Muscle layer of colon (tissue), 2 donors: ENCODE measurements around the gene UBAP1.
"Not testable (repeated sequence)": the region's sequence is repeated elsewhere in the genome, so short reads cannot be mapped to it uniquely, and the experiment has no call there.

Experiments
- H3K27ac ChIP-seq: one replicate; pipeline ENCODE4 v1.7.0; 2013; ENCODE audit warnings: low read depth, mild to moderate bottlenecking, low read length, moderate library complexity
- H3K27me3 ChIP-seq, 2 donors: one replicate each; pipeline ENCODE4 v1.7.0; 2013; ENCODE audit warnings: low read length in 2 of 2, mild to moderate bottlenecking in 2 of 2; ENCODE audit not compliant: insufficient read depth in 2 of 2, control insufficient read depth in 1 of 2
- H3K36me3 ChIP-seq: one replicate; pipeline ENCODE4 v1.7.0; 2013; ENCODE audit warnings: mild to moderate bottlenecking, low read length; ENCODE audit not compliant: insufficient read depth
- H3K4me1 ChIP-seq: one replicate; pipeline ENCODE4 v1.7.0; 2013; ENCODE audit warnings: mild to moderate bottlenecking, low read length; ENCODE audit not compliant: insufficient read depth
- H3K4me3 ChIP-seq, 2 donors: one replicate each; pipeline ENCODE4 v1.7.0; 2013; ENCODE audit warnings: low read length in 2 of 2, low read depth in 1 of 2, mild to moderate bottlenecking in 1 of 2, moderate library complexity in 1 of 2
- H3K9ac ChIP-seq: one replicate; pipeline ENCODE4 v1.7.0; 2013; ENCODE audit warnings: low read length
- H3K9me3 ChIP-seq: one replicate; pipeline ENCODE4 v1.7.0; 2013; ENCODE audit warnings: mild to moderate bottlenecking, low read length
- donor health status: abdominal sarcoma.
- donor health status: Adenocarcinoma of cecum.

Gene UBAP1

DNA sequence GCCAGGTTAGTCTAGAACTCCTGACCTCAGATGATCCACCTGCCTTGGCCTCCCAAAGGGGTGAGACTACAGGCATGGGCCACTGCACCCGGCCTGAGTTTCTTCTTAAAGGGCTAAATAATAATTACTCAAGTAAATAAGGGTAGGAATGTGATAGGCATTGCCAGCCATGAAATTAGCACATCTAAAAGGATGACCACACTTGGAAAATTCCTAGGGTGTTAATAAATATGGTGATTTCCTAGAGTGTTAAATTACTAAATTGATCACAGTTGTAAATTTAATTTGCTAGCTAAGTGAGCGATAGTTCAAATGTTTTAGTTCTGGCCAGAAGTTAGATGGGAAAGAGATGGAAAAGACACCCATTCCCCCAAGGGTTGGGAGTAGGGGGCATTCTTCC is 53.4 kb downstream of the UBAP1 start:
- Histone ChIP-seq H3K36me3 (peaks cover 11% of the 10 kb centered on the region), H3K9me3 (no peaks in the 10 kb centered on the region), H3K9ac (no peak overlapping the region), H3K4me1 (no peaks in the 10 kb centered on the region), H3K27ac (no peak overlapping the region), H3K27me3 (no peaks in the 10 kb centered on the region), H3K4me3 (no peak overlapping the region)

- Histone ChIP-seq H3K4me1 (no peaks in the 10 kb centered on the region), H3K9ac (no peak overlapping the region), H3K27ac (no peak overlapping the region), H3K27me3 (no peaks in the 10 kb centered on the region), H3K36me3 (peaks cover 11% of the 10 kb centered on the region), H3K9me3 (no peaks in the 10 kb centered on the region), H3K4me3 (no peak overlapping the region)
Observed at GRCh38 chr9:34233672-34234071, 54.8 kb downstream of the UBAP1 start.

DNA sequence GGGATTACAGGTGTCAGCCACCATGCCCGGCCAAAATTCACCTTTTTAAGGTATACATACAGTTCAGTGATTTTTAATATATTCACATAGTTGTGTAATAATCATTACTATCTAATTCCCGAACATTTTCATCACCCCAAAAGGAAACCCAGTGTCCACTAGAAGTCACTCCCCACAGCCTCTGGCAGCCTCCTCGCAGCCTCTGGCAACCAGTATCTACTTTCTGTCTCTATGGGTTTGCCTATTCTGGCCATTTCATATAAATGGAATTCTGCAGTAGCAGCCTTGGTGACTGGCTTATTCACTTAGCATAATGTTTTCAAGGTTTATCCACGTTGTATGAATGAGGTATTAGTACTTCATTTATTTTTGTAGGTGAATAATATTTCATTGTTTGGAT is 59.0 kb downstream of the UBAP1 start:
- Histone ChIP-seq H3K9ac (no peak overlapping the region), H3K27me3 (no peaks in the 10 kb centered on the region), H3K27ac (no peak overlapping the region), H3K4me3 (no peak overlapping the region), H3K9me3 (no peaks in the 10 kb centered on the region), H3K36me3 (peaks cover 23% of the 10 kb centered on the region), H3K4me1 (peaks cover 21% of the 10 kb centered on the region)

DNA sequence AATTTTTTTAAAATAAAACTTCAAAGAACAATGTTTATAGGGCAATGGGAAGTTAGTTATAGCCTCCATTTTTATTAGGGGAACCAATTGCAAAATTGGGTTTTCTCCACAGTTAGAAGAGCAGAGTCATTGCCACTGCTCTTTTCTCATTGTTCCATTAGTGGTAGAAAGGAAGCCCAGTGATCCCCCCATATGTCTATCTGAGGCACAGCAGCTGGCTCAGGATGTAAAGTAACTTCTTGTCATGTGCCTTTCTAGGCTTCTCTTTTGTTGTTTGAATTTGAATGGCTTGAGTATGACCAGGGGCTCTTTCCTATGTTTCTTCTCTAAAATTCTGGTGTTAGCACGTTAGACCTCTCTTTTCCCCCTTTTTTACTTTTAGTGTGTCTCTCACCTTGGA is 61.2 kb downstream of the UBAP1 start:
- Histone ChIP-seq H3K9me3 (no peaks in the 10 kb centered on the region), H3K27ac (no peak overlapping the region), H3K4me3 (no peak overlapping the region), H3K4me1 (peaks cover 30% of the 10 kb centered on the region), H3K36me3 (peaks cover 23% of the 10 kb centered on the region), H3K9ac (no peak overlapping the region), H3K27me3 (no peaks in the 10 kb centered on the region)

DNA sequence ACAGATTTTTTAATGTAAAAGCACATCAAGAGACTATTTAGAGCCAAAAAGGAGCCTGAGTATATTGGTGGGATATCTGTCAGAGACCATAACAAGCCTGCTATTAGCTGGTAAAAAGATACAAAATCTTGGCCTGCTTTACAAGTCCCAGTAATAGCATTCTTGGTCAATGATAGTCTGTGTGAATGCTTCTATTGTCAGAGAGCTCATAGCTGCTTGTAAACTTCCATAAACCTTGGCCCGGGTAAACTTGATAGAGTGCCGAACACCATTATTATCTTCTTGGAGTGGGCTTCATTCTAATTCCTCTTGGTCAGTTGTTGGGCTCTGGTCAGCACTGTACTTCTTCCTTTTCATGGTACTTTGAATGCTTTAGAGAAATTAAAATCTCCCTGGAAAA is 64.0 kb downstream of the UBAP1 start:
- Histone ChIP-seq H3K4me3 (no peak overlapping the region), H3K9ac (no peak overlapping the region), H3K36me3 (peaks cover 12% of the 10 kb centered on the region), H3K27me3 (no peaks in the 10 kb centered on the region), H3K9me3 (no peaks in the 10 kb centered on the region), H3K4me1 (peaks cover 30% of the 10 kb centered on the region), H3K27ac (no peak overlapping the region)

DNA sequence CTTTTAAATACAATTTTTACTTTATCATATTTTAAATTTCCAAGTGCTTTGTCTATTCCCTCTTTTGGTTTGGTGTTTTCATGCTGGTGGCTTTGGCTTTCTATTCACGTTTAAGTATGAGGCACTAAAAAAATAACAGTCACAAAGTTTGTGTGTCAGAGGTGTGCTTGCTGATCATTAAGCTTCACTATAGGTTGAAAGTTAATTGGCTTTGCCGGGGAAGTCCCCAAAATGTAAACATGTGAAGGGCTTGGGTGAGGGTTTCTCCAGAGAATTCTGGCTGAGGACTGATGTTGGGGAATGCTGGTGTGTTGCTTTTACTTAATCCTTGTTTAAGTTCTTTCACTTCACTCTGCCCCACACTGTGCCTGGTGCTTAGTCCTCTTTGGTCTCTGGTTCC is 66.4 kb downstream of the UBAP1 start:
- peaks cover 26% of the 10 kb centered on the region for H3K36me3 ChIP-seq
- peaks cover 23% of the 10 kb centered on the region for H3K4me1 ChIP-seq
- H3K27ac ChIP-seq, H3K27me3 ChIP-seq, H3K9ac ChIP-seq, H3K4me3 ChIP-seq, H3K9me3 ChIP-seq: not testable (repeated sequence)

DNA sequence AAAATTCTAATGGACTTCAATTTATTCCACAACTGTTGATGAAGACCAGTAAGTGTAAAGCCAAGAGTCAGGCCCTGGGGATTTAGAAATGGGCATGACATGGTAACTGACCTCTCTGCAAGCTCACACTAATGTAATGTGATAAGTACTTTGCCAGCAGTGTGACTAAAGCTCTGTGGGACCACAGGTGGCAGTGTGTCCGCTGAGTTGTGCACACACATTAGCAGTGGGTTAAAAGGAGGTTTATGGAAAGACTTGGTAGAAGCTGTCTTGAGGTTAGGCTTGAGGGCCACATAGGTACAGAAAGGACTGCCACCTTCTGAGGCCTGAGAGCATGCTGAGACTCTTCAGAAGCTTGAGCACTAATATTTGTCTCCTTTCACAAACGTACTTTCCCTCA is 67.6 kb downstream of the UBAP1 start:
- H3K36me3 ChIP-seq, result peaks cover 33% of the 10 kb centered on the region
- H3K9ac ChIP-seq, result no peak overlapping the region
- no peaks in the 10 kb centered on the region for H3K9me3 ChIP-seq
- peaks cover 13% of the 10 kb centered on the region for H3K4me1 ChIP-seq
- no peak overlapping the region for H3K4me3 ChIP-seq
- no peaks in the 10 kb centered on the region for H3K27me3 ChIP-seq
- no peak overlapping the region for H3K27ac ChIP-seq

GRCh38 chr9:34247782-34248181 is 68.9 kb downstream of the UBAP1 start:
- not testable (repeated sequence) for H3K4me3 ChIP-seq, H3K27ac ChIP-seq, H3K27me3 ChIP-seq, H3K9me3 ChIP-seq, H3K9ac ChIP-seq
- peaks cover 37% of the 10 kb centered on the region for H3K36me3 ChIP-seq
- H3K4me1 ChIP-seq, result peaks cover 24% of the 10 kb centered on the region

DNA sequence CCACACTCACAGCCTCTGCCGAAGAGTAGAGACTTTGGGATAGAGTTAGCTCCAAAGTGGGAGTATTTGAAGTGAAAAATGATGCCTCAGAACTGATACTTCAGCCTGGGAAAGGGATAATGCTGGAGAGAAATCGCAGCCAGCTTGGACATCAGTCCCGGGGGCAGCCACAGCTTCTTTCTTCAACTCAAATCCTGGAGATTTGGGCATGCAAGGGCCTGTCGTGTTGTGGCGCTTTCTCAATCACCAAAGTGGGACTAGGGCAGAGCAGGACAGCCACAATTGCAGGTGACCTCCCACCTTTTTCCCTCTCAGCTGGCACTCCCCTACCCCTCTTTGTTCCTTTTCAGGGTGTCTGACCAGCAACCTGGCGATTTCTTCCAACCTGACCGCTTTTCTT is 70.4 kb downstream of the UBAP1 start:
- H3K9me3 ChIP-seq, result no peaks in the 10 kb centered on the region
- H3K4me1 ChIP-seq, result peaks cover 30% of the 10 kb centered on the region
- no peak overlapping the region for H3K9ac ChIP-seq
- no peak overlapping the region for H3K4me3 ChIP-seq
- no peak overlapping the region for H3K27ac ChIP-seq
- H3K36me3 ChIP-seq, result peaks cover 37% of the 10 kb centered on the region
- H3K27me3 ChIP-seq, result no peaks in the 10 kb centered on the region

GRCh38 chr9:34250721-34251120 is 71.9 kb downstream of the UBAP1 start:
- Histone ChIP-seq H3K4me1 (peaks cover 44% of the 10 kb centered on the region), H3K9me3 (no peaks in the 10 kb centered on the region), H3K27ac (no peak overlapping the region), H3K4me3 (no peak overlapping the region), H3K9ac (no peak overlapping the region), H3K27me3 (no peaks in the 10 kb centered on the region), H3K36me3 (peaks cover 37% of the 10 kb centered on the region)

GRCh38 chr9:34252016-34252415 is 73.2 kb downstream of the UBAP1 start:
- peaks cover 37% of the 10 kb centered on the region for H3K36me3 ChIP-seq

GRCh38 chr9:34252670-34253459 is 74.0 kb downstream of the UBAP1 start:
- H3K27ac ChIP-seq, result peak overlapping the region; percentile 76
- no peaks in the 10 kb centered on the region for H3K9me3 ChIP-seq
- peak overlapping the region; percentile 12 for H3K9ac ChIP-seq
- H3K4me1 ChIP-seq, result peaks cover 49% of the 10 kb centered on the region
- H3K4me3 ChIP-seq, result no peak overlapping the region
- no peaks in the 10 kb centered on the region for H3K27me3 ChIP-seq
- H3K36me3 ChIP-seq, result peaks cover 37% of the 10 kb centered on the region

More at GRCh38 chr9:34252016-34252415, 73.2 kb downstream of the UBAP1 start:
- Histone ChIP-seq H3K27ac (no peak overlapping the region), H3K9ac (no peak overlapping the region), H3K4me1 (peaks cover 49% of the 10 kb centered on the region), H3K4me3 (no peak overlapping the region), H3K9me3 (no peaks in the 10 kb centered on the region), H3K27me3 (no peaks in the 10 kb centered on the region)
